Myocyte (in vitro differentiated cells): ENCODE measurements around the gene RER1. TPM values are rescaled to one million over a fixed set of nuclear protein-coding genes. Genes with fewer than 3 reads are reported as not detected.

Source experiments
- total RNA-seq: library from RNA; depleted of rRNA; stranded (reverse); fragments of >200 nt; gene quantifications from 2 replicates; pipeline ENCODE4 v1.2.3, GENCODE V29; 2014

Gene RER1
- total RNA-seq, 1 donor from 2014 or later = 58.1 TPM

Other genes with a start within 250 kb of the RER1 start
- 37.3 and 43.0 TPM in 2 replicates for gene FAAP20, start 197.1 kb upstream of the RER1 start, total RNA-seq
- gene SKI, start 163.5 kb upstream of the RER1 start, total RNA-seq = 12.1 and 15.2 TPM in 2 replicates
- gene MORN1, start 287 bp upstream of the RER1 start, total RNA-seq = 8.8 and 14.2 TPM in 2 replicates
- 54.4 and 62.5 TPM in 2 replicates for gene PEX10, start 20.7 kb downstream of the RER1 start, total RNA-seq
- 0.21 and 0.57 TPM in 2 replicates for gene PLCH2, start 84.4 kb downstream of the RER1 start, total RNA-seq
- 19.4 and 27.5 TPM in 2 replicates for gene PANK4, start 134.8 kb downstream of the RER1 start, total RNA-seq
- not detected in 2 replicates for gene HES5, start 138.4 kb downstream of the RER1 start, total RNA-seq
- gene TNFRSF14, start 164.5 kb downstream of the RER1 start, total RNA-seq = 8.6 and 9.1 TPM in 2 replicates
- gene PRXL2B, start 194.9 kb downstream of the RER1 start, total RNA-seq = 15.3 and 21.5 TPM in 2 replicates
- 0.10 and 0.37 TPM in 2 replicates for gene MMEL1, start 241.2 kb downstream of the RER1 start, total RNA-seq